ENCODE measurements around the gene C1orf116.
A peak's percentile ranks its signal among the peaks of the same experiment; 100 is the strongest.
"Not testable (repeated sequence)": the region's sequence is repeated elsewhere in the genome, so short reads cannot be mapped to it uniquely, and the experiment has no call there.

C1orf116 gene

GRCh38 chr1:207058878-207059867 lies 26.6 kb upstream of the C1orf116 start:
- DNase-seq: no peak

GRCh38 chr1:207058252-207058651 lies 25.7 kb upstream of the C1orf116 start:
- DNase-seq: no peak

GRCh38 chr1:207056673-207057072 lies 24.1 kb upstream of the C1orf116 start:
- DNase-seq: no peak

- no peak for DNase-seq
Measured at GRCh38 chr1:207055386-207056001, 22.9 kb upstream of the C1orf116 start.

GRCh38 chr1:207054491-207054890 lies 21.9 kb upstream of the C1orf116 start:
- DNase-seq: no peak

- peak; percentile 95 for DNase-seq
Measured at GRCh38 chr1:207052911-207053769, 20.6 kb upstream of the C1orf116 start, which contains the start of gene PFKFB2. PFKFB2 (plus strand) TSS chr1:207053275; CDS start chr1:207054718, 1,443 bp downstream.

- no peak for DNase-seq
Measured at GRCh38 chr1:207051191-207051943, 18.8 kb upstream of the C1orf116 start, which contains the start of gene YOD1. YOD1 (minus strand) TSS chr1:207051208; CDS start chr1:207051030, 178 bp downstream.

- DNase-seq: peak; percentile 83
Measured at GRCh38 chr1:207050480-207051190, 18.1 kb upstream of the C1orf116 start.

- peak; percentile 44 for DNase-seq
Measured at GRCh38 chr1:207049974-207050391, 17.4 kb upstream of the C1orf116 start.

GRCh38 chr1:207049514-207049913 lies 17.0 kb upstream of the C1orf116 start:
- DNase-seq: no peak

GRCh38 chr1:207049054-207049453 lies 16.5 kb upstream of the C1orf116 start:
- no peak for DNase-seq

- DNase-seq: no peak
Measured at GRCh38 chr1:207048041-207048440, 15.5 kb upstream of the C1orf116 start.

GRCh38 chr1:207047505-207047904 lies 14.9 kb upstream of the C1orf116 start:
- DNase-seq: no peak

- no peak for DNase-seq
Measured at GRCh38 chr1:207045453-207045852, 12.9 kb upstream of the C1orf116 start.

GRCh38 chr1:207041397-207041796 lies 8.8 kb upstream of the C1orf116 start:
- DNase-seq: not testable (repeated sequence)

- DNase-seq: no peak
Measured at GRCh38 chr1:207040181-207040533, 7.6 kb upstream of the C1orf116 start.

GRCh38 chr1:207039380-207040180 lies 7.0 kb upstream of the C1orf116 start:
- DNase-seq: no peak

GRCh38 chr1:207036865-207037264 lies 4.3 kb upstream of the C1orf116 start:
- no peak for DNase-seq

GRCh38 chr1:207035877-207036551 lies 3.5 kb upstream of the C1orf116 start:
- no peak for DNase-seq

- no peak for DNase-seq
Measured at GRCh38 chr1:207034998-207035397, 2.4 kb upstream of the C1orf116 start.

Data from stimulated activated naive CD4-positive, alpha-beta T cell treated with Interleukin-2 at 50 U/mL for 16 hours (primary cell).